Stimulated activated CD4-positive, alpha-beta T cell treated with anti-CD3 and anti-CD28 coated beads, Interleukin-1b, Interleukin-23, amount 100 ng/mL, for 1 hour (primary cell): ENCODE measurements around the gene MAP6.
"Not testable (repeated sequence)": the region's sequence is repeated elsewhere in the genome, so short reads cannot be mapped to it uniquely, and the experiment has no call there.

ENCODE experiments used
- DNase-seq, 2 donors: peaks; one replicate each; pipeline ENCODE4 v3.0.0-alpha.2; 2020; ENCODE audit warnings: low read depth in 2 of 2

The MAP6 gene

GRCh38 chr11:75668451-75669297, at the start of gene MAP6:
Gene MAP6 (minus strand): TSS chr11:75669038. CDS start chr11:75668369, 669 bp downstream.
- DNase-seq: no peak

GRCh38 chr11:75717608-75718418, 49.0 kb upstream of the MAP6 start, which contains the start of gene MOGAT2:
Gene MOGAT2 (plus strand): TSS chr11:75717838. CDS start chr11:75717889, 51 bp downstream.
- no peak for DNase-seq

DNA sequence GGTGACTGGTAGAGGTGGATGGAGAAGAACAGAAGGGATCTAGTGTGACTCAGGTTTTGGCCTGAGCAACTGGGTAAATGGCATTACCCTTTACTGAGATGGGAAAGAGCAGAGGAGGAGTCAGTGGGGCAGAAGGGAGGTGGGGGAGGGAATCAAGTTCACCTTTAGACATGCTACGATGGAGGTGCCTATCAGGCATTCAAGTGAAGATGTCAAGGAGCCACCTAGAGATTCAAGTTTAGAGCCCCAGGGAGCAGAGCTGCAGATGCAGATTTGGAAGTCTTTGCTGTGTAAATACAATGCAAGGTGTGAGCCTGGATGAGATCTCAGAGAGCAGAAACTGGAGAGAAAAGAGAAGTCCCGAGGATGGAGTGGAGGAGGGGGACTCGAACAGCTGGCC, 47.8 kb upstream of the MAP6 start:
- DNase-seq: no peak

DNA sequence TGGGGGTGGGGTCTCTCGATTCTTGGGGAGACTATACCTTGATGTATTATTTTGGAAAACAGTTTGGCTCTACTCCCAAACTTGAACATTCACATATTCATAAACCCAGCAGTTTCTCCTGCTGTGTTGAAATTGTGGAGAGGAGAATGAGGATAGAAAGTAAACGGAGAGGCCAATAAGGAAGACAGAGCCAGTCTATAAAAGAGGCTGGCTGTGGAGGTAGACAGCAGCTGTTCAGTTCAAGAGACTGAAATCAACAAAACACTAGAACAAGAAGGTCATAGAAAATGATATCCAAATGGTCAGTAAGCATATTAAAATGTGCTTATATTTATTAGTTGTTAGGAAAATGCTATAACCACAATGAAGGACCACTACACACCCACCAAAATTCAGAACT, 46.9 kb upstream of the MAP6 start:
- no peak for DNase-seq

DNA sequence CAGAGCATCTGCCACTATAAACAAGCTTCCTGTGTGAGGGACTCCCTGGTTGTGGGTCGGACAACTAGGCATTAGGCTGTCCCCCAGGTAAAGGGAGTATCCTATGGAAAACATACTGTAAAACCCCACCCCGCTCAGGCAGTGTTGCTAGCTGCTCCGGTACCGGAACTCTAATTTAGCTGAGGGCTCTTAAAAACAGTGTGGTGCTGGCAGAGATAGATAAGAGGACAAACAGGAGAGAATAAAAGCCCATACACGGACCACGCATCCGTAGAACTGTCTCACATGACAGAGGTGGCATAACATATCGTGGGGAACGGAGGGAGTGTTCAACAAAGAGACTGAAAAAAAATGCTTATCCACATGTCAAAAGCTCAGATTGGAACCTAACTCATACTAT, 45.4 kb upstream of the MAP6 start:
- no peak for DNase-seq

DNA sequence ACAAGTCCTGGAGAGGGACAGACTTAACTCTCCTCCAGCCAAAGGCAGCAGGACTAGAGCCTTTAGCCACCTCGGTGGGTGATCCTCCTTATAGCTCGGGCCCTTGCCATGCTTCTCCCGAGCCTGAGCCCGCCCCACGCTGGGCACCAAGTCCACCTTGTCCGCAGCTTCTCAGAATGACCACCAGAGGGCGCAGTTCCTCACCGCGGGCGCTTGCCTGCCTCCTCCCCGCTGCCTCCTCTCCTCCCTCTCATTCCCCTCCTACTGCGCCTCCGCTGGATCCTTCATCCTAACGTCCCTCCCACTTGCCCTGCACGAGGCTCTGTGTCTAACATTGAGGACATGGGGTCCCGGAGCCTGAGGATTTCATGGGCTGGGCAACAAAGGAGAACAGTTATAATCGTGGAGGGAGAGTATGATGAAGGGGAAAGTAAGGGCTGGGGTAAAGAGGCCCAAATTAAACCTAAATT, 37.5 kb upstream of the MAP6 start:
- DNase-seq: peak; percentile 28 to 36

DNA sequence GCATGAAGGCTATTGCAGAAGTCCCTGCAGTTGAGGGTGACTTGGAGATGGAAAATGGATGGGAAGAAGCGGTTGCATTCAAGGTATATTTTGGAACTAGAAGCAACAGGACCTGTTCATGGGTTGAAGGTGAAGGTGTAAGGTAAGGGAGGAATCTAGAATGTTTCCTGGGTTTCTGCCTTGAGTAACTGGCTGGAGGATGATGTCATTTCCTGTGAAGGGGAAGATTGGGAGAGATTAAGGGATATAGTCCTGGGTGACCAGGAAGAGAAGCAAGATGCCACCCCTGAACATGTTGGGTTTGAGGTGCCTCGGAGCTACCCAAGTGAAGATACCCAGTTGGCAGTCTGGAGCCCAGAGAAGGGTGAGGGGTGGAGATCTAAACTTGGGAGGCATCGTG, 36.7 kb upstream of the MAP6 start:
- no peak for DNase-seq

DNA sequence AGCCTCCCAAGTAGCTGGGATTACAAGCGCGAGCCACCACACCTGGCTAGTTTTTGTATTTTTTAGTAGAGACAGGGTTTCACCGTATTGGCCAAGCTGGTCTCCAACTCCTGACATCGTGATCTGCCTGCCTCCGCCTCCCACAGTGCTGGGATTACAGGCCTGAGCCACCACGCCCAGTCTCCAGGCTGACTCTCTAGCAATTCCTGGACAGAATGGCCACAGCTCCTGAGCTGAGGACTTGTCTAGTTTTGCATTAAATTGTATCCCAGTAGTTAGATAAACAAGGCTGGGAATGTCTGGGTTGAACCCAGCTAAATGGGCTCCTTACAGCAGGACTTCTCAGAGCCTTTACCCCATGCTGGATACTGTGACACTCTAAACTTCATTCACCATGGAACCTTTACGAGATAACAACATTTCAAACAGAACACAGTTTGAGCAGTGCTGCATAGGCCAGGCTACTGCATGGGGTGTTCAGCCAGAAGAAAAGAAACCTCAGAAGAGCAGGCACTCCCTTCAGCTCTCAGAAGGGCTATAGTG, 34.9 kb upstream of the MAP6 start:
- DNase-seq: no peak

GRCh38 chr11:75700940-75701339, 32.1 kb upstream of the MAP6 start:
- no peak for DNase-seq

- no peak for DNase-seq
Observed at GRCh38 chr11:75697906-75698581, 29.2 kb upstream of the MAP6 start.

DNA sequence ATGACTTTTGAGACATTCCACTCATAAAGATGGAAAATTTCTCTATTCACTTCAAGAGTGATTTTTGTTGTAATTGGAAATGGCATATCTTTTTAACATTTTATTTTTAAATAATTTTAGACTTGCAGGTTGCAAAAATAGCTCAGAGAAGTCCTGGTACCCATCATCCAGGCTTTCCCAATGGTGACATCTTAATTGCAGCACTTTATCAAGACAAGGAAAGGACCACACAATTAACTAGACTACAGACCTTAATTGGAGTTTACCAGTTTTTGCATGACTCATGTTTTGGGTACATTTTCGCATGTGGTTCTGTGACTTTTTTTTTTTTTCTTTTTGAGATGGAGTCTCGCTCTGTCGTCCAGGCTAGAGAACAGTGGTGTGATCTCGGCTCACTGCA, 23.0 kb upstream of the MAP6 start:
- DNase-seq: no peak

DNA sequence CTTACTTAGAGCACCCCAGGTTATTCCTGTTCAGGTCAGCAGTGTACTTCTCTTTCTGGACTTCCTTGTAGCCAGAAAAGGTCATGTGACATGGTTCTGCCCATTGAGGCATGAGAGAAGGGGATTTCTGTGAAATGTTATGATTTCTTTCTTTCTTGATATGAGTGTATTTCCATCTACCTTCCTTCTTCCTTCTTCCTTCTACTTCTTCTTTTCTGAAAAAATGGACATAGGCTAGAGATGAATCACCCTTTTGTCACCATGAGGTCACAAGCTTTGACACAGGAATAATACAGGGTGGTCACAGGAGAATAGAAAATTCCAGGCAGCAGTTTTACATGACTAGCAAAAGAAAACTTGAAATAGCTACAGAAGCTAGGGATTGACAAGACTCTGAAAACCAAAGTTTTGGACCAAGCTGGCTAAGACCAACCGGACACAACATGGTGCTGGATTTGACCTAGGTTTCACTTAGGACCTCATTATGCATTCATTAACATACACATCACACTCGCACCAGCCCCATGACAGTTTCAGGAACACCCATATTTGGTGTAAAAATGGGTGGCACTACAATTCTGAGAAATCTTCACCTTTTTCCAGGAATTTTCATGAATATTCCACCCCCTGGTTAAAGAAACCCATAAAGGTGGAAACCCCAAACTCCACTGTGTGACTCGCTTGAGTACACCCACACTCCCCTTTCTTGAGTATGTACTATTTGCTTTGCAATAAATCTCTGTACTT, 21.2 kb upstream of the MAP6 start:
- DNase-seq: no peak

DNA sequence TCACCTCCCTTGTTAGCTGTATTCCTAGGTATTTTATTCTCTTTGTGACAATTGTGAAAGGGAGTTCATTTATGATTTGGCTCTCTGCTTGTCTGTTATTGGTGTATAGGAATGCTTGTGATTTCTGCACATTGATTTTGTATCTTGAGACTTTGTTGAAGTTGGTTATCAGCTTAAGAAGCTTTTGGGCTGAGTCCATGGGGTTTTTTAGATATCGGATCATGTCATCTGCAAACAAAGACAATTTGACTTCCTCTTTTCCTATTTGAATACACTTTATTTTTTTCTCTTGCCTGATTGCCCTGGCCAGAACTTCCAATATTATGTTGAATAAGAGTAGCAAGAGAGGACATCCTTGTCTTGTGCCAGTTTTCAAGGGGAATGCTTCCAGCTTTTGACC, 15.0 kb upstream of the MAP6 start:
- DNase-seq: not testable (repeated sequence)

DNA sequence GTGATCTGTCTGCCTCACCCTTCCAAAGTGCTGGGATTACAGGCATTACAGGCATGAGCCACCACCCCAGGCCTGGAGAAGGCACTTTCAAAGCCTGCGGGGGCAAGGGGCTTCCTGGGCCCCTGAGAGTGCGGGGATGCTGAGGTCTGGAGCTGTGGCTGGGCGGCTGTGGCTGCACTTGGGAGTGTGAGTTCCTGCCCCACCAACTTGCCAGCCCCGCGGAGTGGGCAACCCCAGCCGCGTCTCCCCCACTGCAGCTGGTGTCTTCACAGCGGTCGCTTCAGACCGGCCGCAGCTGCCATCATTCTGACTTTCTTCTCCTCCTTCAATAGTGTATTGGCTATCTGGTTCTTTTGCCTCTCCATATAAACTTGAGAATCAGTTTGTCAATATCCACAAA, 10.7 kb upstream of the MAP6 start:
- no peak for DNase-seq

DNA sequence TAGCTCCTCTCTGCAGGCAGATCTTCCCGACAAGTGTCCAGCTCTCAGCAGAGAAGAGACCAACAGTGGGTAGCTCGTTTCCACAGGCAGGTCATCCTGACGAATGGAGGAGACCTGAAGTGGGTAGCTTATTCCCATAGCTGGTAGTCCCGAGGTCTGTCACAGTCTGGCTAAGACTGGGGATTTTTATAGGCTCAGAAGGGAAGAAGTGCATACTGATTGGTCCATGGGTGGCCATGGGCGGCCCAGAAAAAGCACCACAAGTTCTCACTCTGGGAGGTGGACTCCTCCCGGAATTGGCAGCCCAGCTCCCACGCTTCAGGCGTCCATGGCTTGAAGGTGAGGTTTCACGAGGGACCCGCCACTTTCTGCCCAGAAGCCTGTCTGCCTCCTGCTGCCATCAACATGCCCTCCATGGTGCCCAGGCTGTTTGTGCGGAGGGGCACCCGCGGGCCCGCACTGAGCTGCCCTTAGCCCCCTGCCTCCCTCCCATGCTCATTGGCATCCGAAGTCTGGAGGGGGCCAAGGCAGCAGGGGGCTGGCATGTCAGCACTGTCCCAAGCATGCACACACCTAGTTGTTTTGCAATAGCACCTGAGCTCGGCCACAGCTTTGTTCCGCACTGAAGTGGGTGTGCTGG, 9.9 kb upstream of the MAP6 start:
- no peak for DNase-seq

GRCh38 chr11:75677909-75678308, 9.1 kb upstream of the MAP6 start:
- no peak for DNase-seq

DNA sequence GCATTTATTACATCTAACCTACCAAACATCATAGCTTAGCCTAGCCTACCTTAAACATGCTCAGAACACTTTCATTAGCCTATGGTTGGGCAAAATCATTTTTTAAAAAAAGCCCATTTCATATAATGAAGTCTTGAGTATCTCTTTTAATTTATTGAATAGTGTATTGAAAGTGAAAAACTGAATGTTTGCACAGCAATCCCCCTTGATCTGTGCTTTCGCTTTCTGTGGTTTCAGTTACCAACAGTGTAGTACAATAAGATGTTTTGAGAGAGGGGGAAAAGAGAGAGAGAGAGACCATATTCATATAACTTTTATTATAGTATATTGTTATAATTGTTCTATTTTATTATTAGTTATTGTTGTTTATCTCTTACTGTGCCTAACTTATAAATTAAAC, 8.4 kb upstream of the MAP6 start:
- no peak for DNase-seq

DNA sequence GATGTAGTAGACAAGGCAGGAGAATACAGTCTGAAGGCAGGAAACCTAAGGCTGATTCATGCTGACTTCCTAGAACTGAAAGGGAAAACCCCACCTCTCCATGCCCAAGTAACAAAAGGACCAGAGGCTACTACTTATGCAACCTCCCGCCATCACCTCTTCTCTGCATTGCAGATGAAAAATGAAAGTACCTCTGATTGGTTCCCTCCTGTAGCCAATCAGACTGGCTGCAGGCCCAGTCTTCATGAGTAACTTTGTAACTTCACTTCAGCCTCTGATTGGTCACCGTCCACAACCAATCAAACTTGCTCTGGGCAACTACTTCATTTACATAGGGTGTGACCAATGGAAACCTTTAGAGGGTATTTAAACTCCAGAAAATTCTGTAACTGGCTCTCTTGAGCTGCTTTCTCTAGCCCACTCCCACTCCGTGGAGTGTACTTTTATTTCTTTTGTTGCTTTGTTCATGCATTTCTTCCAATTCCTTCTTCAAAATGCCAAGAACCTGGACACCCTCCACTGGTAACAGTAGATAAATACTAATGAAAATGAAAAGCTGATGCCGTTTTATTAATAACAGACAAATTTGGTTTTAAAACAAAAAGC, 5.2 kb upstream of the MAP6 start:
- DNase-seq: no peak

- DNase-seq: no peak
Observed at GRCh38 chr11:75667831-75668450, 897 bp downstream of the MAP6 start.
